GM12878 (cell line): ENCODE results near the gene KLHL30. TPM values are rescaled to one million over a fixed set of nuclear protein-coding genes. Genes with fewer than 3 reads are reported as not detected.

Source experiments
- ATAC-seq: fragments of 200-7000 bp; cut with Tn5 transposase; 3 replicates; pipeline ENCODE4 v1.9.1; 2020; ENCODE audit warnings: mild to moderate bottlenecking, moderate library complexity
- BruUV-seq: library from RNA; stranded (reverse); fragments of 400-500 nt; replicated peaks from 2 replicates; lab custom pipeline; 2021; lab: Mats Ljungman, UMichigan
- CTCF ChIA-PET: fragments of 300-600 bp; sonication (Branson Sonifier 250); formaldehyde crosslinking; extraction: SDS; loops from one replicate; lab custom pipeline; 2021; ENCODE audit warnings: inconsistent platforms; lab: Yijun Ruan, JAX
- POLR2A ChIA-PET: fragments of 350-600 bp; formaldehyde crosslinking; extraction: SDS; loops from one replicate; lab custom pipeline; 2021; ENCODE audit warnings: inconsistent platforms; lab: Charles Lee
- RAD21 ChIA-PET: fragments of 300-600 bp; sonication (Branson Sonifier 250); formaldehyde crosslinking; loops from one replicate; lab custom pipeline; 2023; ENCODE audit warnings: antibody characterized with exemption; ENCODE audit not compliant: unreplicated experiment; lab: Charles Lee
- SMC1A ChIA-PET: fragments of 300-600 bp; sonication (Branson Sonifier 250); formaldehyde crosslinking; loops from one replicate; lab custom pipeline; 2023; ENCODE audit not compliant: unreplicated experiment, uncharacterized antibody; lab: Charles Lee
- DNase-seq: peaks from one replicate; pipeline ENCODE4 v3.0.0-alpha.2; 2011; ENCODE audit warnings: low read depth, low spot score
- FAIRE-seq: peaks from 3 replicates; lab custom pipeline; 2011; peaks lifted over from hg19 to GRCh38; lab: Jason Lieb, UNC
- H2AFZ ChIP-seq: 2 replicates; pipeline ENCODE4 v1.6.0; 2011; ENCODE audit warnings: low read depth, low read length, control low read depth; ENCODE audit not compliant: control insufficient read depth
- H3K27ac ChIP-seq: 2 replicates; pipeline ENCODE4 v1.5.1; 2011; ENCODE audit warnings: control low read depth; ENCODE audit not compliant: control insufficient read depth, insufficient read depth
- H3K27me3 ChIP-seq, 2 experiments: replicated peaks in 1 of 2; 2 replicates each; pipeline versions ENCODE4 v1.6.0 to v1.6.1; 2011; ENCODE audit warnings: low read length in 1 of 2; ENCODE audit not compliant: control insufficient read depth in 2 of 2, insufficient read depth in 2 of 2
- H3K36me3 ChIP-seq, 2 experiments: 2 replicates each; pipeline ENCODE4 v1.5.1; 2011; ENCODE audit warnings: low read length in 1 of 2; ENCODE audit not compliant: control insufficient read depth in 2 of 2, insufficient read depth in 2 of 2
- H3K4me1 ChIP-seq: 2 replicates; pipeline ENCODE4 v1.6.1; 2011; ENCODE audit warnings: mild to moderate bottlenecking, low read length, moderate library complexity, mixed read lengths; ENCODE audit not compliant: control insufficient read depth, insufficient read depth
- H3K4me2 ChIP-seq: 2 replicates; pipeline ENCODE4 v1.6.0; 2011; ENCODE audit warnings: control low read depth; ENCODE audit not compliant: control insufficient read depth, insufficient read depth
- H3K4me3 ChIP-seq: fragments of 200-600 bp; sonication (generic); 2 replicates; pipeline ENCODE4 v1.5.1; 2016
- H3K79me2 ChIP-seq: 2 replicates; pipeline ENCODE4 v1.6.0; 2011; ENCODE audit warnings: low read length; ENCODE audit not compliant: control insufficient read depth, insufficient read depth
- H3K9ac ChIP-seq: 2 replicates; pipeline ENCODE4 v1.8.0; 2011; ENCODE audit warnings: low read length, control low read depth, mixed read lengths; ENCODE audit not compliant: control insufficient read depth, insufficient read depth
- H3K9me3 ChIP-seq: replicated peaks from 3 replicates; pipeline ENCODE4 v1.5.1; 2011; ENCODE audit warnings: mild to moderate bottlenecking, low read length; ENCODE audit not compliant: control insufficient read depth, insufficient read depth
- H4K20me1 ChIP-seq: 2 replicates; pipeline ENCODE4 v1.6.0; 2011; ENCODE audit not compliant: control insufficient read depth, insufficient read depth
- EP300 ChIP-seq, 2 experiments: fragments of 150-350 bp in 1 of 2; IDR thresholded peaks; 2 replicates each; pipeline ENCODE4 v1.6.1; 2011 to 2012; ENCODE audit warnings: low read depth in 2 of 2, low read length in 2 of 2, borderline replicate concordance in 1 of 2, improper control_type of control experiment in 1 of 2, inconsistent platforms in 1 of 2; ENCODE audit not compliant: control insufficient read depth in 1 of 2
- HSF1 ChIP-seq: fragments of 150-350 bp; IDR thresholded peaks from 2 replicates; pipeline ENCODE4 v1.6.1; 2014; ENCODE audit warnings: mild to moderate bottlenecking, low read depth, low read length
- IRF4 ChIP-seq: IDR thresholded peaks from 2 replicates; pipeline ENCODE4 v1.6.1; 2011; ENCODE audit warnings: low read depth, low read length
- KLF5 ChIP-seq: fragments of 450-650 bp; IDR thresholded peaks from 2 replicates; pipeline ENCODE4 v1.6.1; 2014; ENCODE audit warnings: mild to moderate bottlenecking; ENCODE audit not compliant: partially characterized antibody
- MYC ChIP-seq: IDR thresholded peaks from 2 replicates; pipeline ENCODE4 v1.6.1; 2011; ENCODE audit warnings: mild to moderate bottlenecking, low read length, moderate library complexity, inconsistent platforms; ENCODE audit not compliant: insufficient read depth, insufficient replicate concordance, insufficient read length, severe bottlenecking
- PAX8 ChIP-seq: fragments of 450-650 bp; IDR thresholded peaks from 2 replicates; pipeline ENCODE4 v1.6.1; 2017; ENCODE audit warnings: mild to moderate bottlenecking, moderate library complexity
- POLR2AphosphoS5 ChIP-seq: IDR thresholded peaks from 2 replicates; pipeline ENCODE4 v1.6.1; 2011; ENCODE audit warnings: mild to moderate bottlenecking, low read length, inconsistent platforms
- RAD51 ChIP-seq: fragments of 450-650 bp; IDR thresholded peaks from 2 replicates; pipeline ENCODE4 v1.6.1; 2016; ENCODE audit warnings: moderate library complexity, mild to moderate bottlenecking, inconsistent platforms
- ZBTB11 ChIP-seq: fragments of 450-650 bp; formaldehyde crosslinking; IDR thresholded peaks from 2 replicates; pipeline ENCODE4 v1.5.0; 2022; ENCODE audit warnings: mild to moderate bottlenecking, missing genetic modification characterization
- WGBS: methylation state at CpG from one replicate; pipeline ENCODE4 v1.1.6; 2016; ENCODE audit warnings: low lambda C conversion rate; ENCODE audit not compliant: insufficient replicate concordance, insufficient coverage; ENCODE audit errors: missing lambda C conversion rate; 5-methylcytosine and 5-hydroxymethylcytosine counted together
- in situ Hi-C: fragments of 300-500 bp; cut with MboI; formaldehyde crosslinking; loops from 9 replicates; pipeline ENCODE4 v1.14.3; 2018; ENCODE audit warnings: mixed read lengths
- intact Hi-C: fragments of 100-400 bp; cut with micrococcal nuclease; formaldehyde crosslinking; loops from one replicate; pipeline ENCODE4 v1.14.2; 2022; ENCODE audit not compliant: unreplicated experiment
- polyA plus RNA-seq, 11 experiments: library from polyadenylated mRNA; depleted of rRNA in 4 of 11; unstranded in 6 of 11; stranded (reverse) in 5 of 11; fragments of >200 nt; fragmentation: Nextera tagmentation in 4 of 11; fragmentation: Illumina TruSeq in 1 of 11; extraction: Ambion mirVana in 4 of 11; extraction: Trizol in 1 of 11; gene quantifications; 1 replicate in 1 of 11; 2 replicates in 10 of 11; pipeline versions ENCODE4 v1.2.1 to v1.2.3, GENCODE V29; 2011 to 2016; ENCODE audit warnings: inconsistent platforms in 2 of 11, missing spikeins in 2 of 11, low read depth in 1 of 11
- total RNA-seq, 4 experiments: library from RNA; depleted of rRNA in 3 of 4; stranded (reverse); fragments of >200 nt in 3 of 4; fragmentation: Illumina TruSeq in 1 of 4; extraction: Trizol in 1 of 4; gene quantifications; 2 replicates each; pipeline versions ENCODE4 v1.2.1 to v1.2.3, GENCODE V29; 2013 to 2021

Gene KLHL30
- total and polyA plus RNA-seq, 10 of the 15 experiments (the other 5 are each of a cell fraction or from before 2014, with no cell fraction given): 0.03 TPM; not detected in 9

- no peak overlapping the region for H3K9ac ChIP-seq
- peaks cover 4% of the 10 kb centered on the region; the same call in 1 of the 2 replicates for H3K4me1 ChIP-seq
- no peak overlapping the region for H3K4me2 ChIP-seq
- no peaks in the 10 kb centered on the region for H3K79me2 ChIP-seq
- H3K27me3 ChIP-seq: no peaks in the 10 kb centered on the region
- intact Hi-C loops (no loop called here), in situ Hi-C loops (no loop called here)
- DNase-seq: no peak
- no peaks in the 10 kb centered on the region for H3K9me3 ChIP-seq
- FAIRE-seq: no peak
- CTCF ChIA-PET: interaction anchor here (0.8 kb wide), 1 partner anchor 28 kb away, joined by 5 read pairs; no protein-coding TSS in a partner anchor
- H3K4me3 ChIP-seq: no peak overlapping the region
- no peaks in the 10 kb centered on the region for H3K36me3 ChIP-seq
- no peaks in the 10 kb centered on the region for H4K20me1 ChIP-seq
- H3K27ac ChIP-seq: no peak overlapping the region
- 56% methylated on average over 14 of the region's 14 CpGs for WGBS
- ATAC-seq: no peak
- SMC1A ChIA-PET: interaction anchor here (1.4 kb wide), 1 partner anchor 28 kb away, joined by 3 read pairs; no protein-coding TSS in a partner anchor
- POLR2A ChIA-PET: interaction anchor here (0.9 kb wide), 1 partner anchor 38 kb away, joined by 3 read pairs; no protein-coding TSS in a partner anchor
- BruUV-seq: no TSS peak
- RAD21 ChIA-PET: no interaction called here
- TF ChIP-seq ZBTB11: no peak
- no peak for TF ChIP-seq RAD51
- no peak for TF ChIP-seq HSF1
- no peak for TF ChIP-seq MYC
- TF ChIP-seq POLR2AphosphoS5: no peak
- TF ChIP-seq EP300 (IDR thresholded peaks at IDR 0.05; ENCODE audit: borderline replicate concordance in 1 of 2, control insufficient read depth in 1 of 2, low read depth in 2 of 2, low read length in 2 of 2): no peak
- no peak for TF ChIP-seq IRF4
- TF ChIP-seq KLF5: no peak
- no peak for TF ChIP-seq PAX8
- H2AFZ ChIP-seq: no peak overlapping the region
These were observed 1.5 kb upstream of the KLHL30 start for GRCh38 chr2:238136820-238137537.
